ENCODE results near the gene TMEM250.

TMEM250 gene

DNA sequence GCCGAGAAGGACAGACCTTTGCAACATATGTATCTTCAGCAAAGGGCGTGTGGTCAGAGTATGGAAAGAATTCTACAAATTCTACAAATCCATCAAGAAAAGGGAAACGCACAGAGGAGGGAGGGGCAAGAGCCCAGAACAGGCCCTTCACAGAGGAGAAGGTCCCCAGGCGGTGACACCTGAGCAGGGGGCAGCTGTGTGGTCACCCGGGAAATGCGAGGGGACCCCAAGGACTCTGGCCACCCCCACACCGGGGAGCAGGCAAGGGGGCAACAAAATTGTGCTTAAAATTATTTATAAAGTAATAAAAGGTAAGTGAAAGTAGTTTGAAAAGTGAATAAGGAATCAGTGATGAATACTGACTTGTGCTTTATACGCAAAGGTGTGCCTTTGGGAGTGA lies 41.2 kb downstream of the TMEM250 start:
- Histone ChIP-seq H3K4me3 (ENCODE audit: low read depth, low read length, poor library complexity, severe bottlenecking) (no peak overlapping the region), H3K9me3 (ENCODE audit: low read length) (no peaks in the 10 kb centered on the region), H3K9me2 (ENCODE audit: low read depth, low read length) (no peaks in the 10 kb centered on the region), H3K4me1 (ENCODE audit: insufficient read depth, low read length, severe bottlenecking) (no peaks in the 10 kb centered on the region), H2AFZ (ENCODE audit: low read length) (no peak overlapping the region), H3K27ac (ENCODE audit: low read depth, low read length, poor library complexity, severe bottlenecking) (no peak overlapping the region), H3K36me3 (ENCODE audit: insufficient read depth, low read length) (no peaks in the 10 kb centered on the region), H3K4me2 (ENCODE audit: low read length) (no peak overlapping the region), H3K79me2 (ENCODE audit: insufficient read depth, low read length) (no peaks in the 10 kb centered on the region), H3K27me3 (ENCODE audit: insufficient read depth, low read length) (peaks cover 6% of the 10 kb centered on the region; the same call in 1 of the 2 replicates), H3F3A (ENCODE audit: insufficient read depth, low read length) (no peaks in the 10 kb centered on the region), H3K9ac (ENCODE audit: low read length) (no peak overlapping the region), H4K20me1 (ENCODE audit: insufficient read depth, low read length) (no peaks in the 10 kb centered on the region)
- TF ChIP-seq, protein P1, sequence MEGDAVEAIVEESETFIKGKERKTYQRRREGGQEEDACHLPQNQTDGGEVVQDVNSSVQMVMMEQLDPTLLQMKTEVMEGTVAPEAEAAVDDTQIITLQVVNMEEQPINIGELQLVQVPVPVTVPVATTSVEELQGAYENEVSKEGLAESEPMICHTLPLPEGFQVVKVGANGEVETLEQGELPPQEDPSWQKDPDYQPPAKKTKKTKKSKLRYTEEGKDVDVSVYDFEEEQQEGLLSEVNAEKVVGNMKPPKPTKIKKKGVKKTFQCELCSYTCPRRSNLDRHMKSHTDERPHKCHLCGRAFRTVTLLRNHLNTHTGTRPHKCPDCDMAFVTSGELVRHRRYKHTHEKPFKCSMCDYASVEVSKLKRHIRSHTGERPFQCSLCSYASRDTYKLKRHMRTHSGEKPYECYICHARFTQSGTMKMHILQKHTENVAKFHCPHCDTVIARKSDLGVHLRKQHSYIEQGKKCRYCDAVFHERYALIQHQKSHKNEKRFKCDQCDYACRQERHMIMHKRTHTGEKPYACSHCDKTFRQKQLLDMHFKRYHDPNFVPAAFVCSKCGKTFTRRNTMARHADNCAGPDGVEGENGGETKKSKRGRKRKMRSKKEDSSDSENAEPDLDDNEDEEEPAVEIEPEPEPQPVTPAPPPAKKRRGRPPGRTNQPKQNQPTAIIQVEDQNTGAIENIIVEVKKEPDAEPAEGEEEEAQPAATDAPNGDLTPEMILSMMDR (IDR thresholded peaks at IDR 0.05; ENCODE audit: low read length), result no peak
- no peak for TF ChIP-seq EZH2 (IDR thresholded peaks at IDR 0.05; ENCODE audit: borderline replicate concordance, low read length)

DNA sequence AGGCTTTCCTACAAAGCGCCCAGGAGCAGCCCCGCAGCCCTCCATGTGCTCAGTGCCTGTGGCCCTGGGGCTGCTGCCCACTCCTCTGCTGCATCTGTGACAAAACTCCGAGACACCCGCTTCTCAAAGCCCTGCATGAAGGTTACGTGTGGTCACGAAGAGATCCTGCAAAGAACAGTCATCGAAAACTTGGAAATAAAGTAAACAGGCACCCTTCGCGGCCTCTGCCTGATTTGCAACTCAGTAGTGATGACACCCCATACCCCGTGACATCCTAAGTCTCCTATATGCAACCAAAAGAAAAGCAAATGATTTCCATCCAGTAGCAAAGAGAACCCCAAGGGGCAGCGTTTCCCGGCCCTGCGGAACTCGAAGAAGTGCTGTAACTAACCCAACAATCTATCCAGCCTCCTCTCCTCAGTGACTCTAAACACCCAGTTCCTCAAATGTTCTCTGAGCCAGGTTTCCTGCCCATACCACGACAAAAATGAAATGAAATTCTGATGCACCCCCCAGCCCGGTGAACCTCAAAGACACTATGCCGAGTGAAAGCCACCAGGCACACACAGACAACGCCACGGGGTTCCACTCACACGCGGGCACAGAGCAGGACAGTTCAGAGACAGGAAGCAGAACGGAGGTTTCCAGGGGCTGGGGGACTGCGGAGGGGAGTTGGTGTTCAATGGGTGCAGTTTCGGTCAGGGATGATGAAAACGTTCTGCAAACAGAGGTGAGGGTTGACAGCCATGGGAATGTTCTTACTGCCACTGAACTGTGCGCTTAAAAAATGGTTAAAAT lies 42.6 kb downstream of the TMEM250 start:
- Histone ChIP-seq H3K27ac (ENCODE audit: low read depth, low read length, poor library complexity, severe bottlenecking) (no peak overlapping the region), H3K9me2 (ENCODE audit: low read depth, low read length) (no peaks in the 10 kb centered on the region), H2AFZ (ENCODE audit: low read length) (no peak overlapping the region), H3K9ac (ENCODE audit: low read length) (no peak overlapping the region), H3K4me2 (ENCODE audit: low read length) (no peak overlapping the region), H3K4me1 (ENCODE audit: insufficient read depth, low read length, severe bottlenecking) (no peaks in the 10 kb centered on the region), H3K4me3 (ENCODE audit: low read depth, low read length, poor library complexity, severe bottlenecking) (no peak overlapping the region), H3K9me3 (ENCODE audit: low read length) (no peaks in the 10 kb centered on the region), H4K20me1 (ENCODE audit: insufficient read depth, low read length) (no peaks in the 10 kb centered on the region), H3K27me3 (ENCODE audit: insufficient read depth, low read length) (peaks cover 6% of the 10 kb centered on the region; the same call in 1 of the 2 replicates), H3K36me3 (ENCODE audit: insufficient read depth, low read length) (no peaks in the 10 kb centered on the region), H3K79me2 (ENCODE audit: insufficient read depth, low read length) (no peaks in the 10 kb centered on the region), H3F3A (ENCODE audit: insufficient read depth, low read length) (no peaks in the 10 kb centered on the region)
- TF ChIP-seq, protein P1 (IDR thresholded peaks at IDR 0.05; ENCODE audit: low read length), result no peak
- no peak for TF ChIP-seq EZH2 (IDR thresholded peaks at IDR 0.05; ENCODE audit: borderline replicate concordance, low read length)

DNA sequence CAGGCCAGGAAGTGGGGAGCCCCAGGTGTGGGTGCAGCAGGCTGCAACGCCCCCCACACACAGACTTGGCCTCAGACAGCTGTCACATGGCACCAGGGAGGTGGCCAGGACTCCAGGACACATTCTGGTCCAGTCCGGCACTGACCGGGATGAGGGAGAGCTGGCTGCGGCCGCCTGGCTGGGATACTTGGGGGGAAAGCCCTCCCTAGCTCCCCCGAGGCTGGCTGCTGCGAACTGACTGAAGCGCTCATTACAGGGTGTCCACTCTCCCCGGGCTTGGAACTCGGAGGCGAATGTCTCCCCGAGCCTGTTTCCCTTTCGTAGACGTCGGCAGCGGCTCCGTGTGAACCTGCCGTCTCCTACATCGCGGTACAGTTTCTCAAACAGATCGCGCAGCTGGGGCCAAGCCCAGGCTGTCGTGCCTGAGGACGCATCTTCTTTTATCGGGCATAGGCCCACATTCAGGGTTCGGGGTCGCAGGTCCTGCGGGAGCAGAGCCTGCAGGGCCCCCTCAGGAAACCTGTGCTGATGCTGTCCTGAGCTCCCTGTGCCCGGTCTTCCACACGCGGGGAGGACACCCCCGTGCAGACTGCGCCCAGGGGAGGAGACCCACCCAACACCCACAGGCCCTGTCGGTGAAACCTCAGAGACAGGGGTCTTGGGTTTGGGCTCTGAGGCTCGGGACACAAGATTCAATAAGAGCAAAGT lies 43.4 kb downstream of the TMEM250 start:
- no peaks in the 10 kb centered on the region for H3F3A ChIP-seq (ENCODE audit: insufficient read depth, low read length)
- H3K9me2 ChIP-seq (ENCODE audit: low read depth, low read length), result no peaks in the 10 kb centered on the region
- no peaks in the 10 kb centered on the region for H3K4me1 ChIP-seq (ENCODE audit: insufficient read depth, low read length, severe bottlenecking)
- no peaks in the 10 kb centered on the region for H3K36me3 ChIP-seq (ENCODE audit: insufficient read depth, low read length)
- TF ChIP-seq, protein P1 (IDR thresholded peaks at IDR 0.05; ENCODE audit: low read length), result no peak
- no peak for TF ChIP-seq EZH2 (IDR thresholded peaks at IDR 0.05; ENCODE audit: borderline replicate concordance, low read length)
- H2AFZ ChIP-seq (ENCODE audit: low read length), result no peak overlapping the region
- no peak overlapping the region for H3K4me3 ChIP-seq (ENCODE audit: low read depth, low read length, poor library complexity, severe bottlenecking)
- no peak overlapping the region for H3K27ac ChIP-seq (ENCODE audit: low read depth, low read length, poor library complexity, severe bottlenecking)
- no peaks in the 10 kb centered on the region for H3K79me2 ChIP-seq (ENCODE audit: insufficient read depth, low read length)
- H3K27me3 ChIP-seq (ENCODE audit: insufficient read depth, low read length), result no peaks in the 10 kb centered on the region
- no peak overlapping the region for H3K4me2 ChIP-seq (ENCODE audit: low read length)
- no peak overlapping the region for H3K9ac ChIP-seq (ENCODE audit: low read length)
- H3K9me3 ChIP-seq (ENCODE audit: low read length), result no peaks in the 10 kb centered on the region
- H4K20me1 ChIP-seq (ENCODE audit: insufficient read depth, low read length), result no peaks in the 10 kb centered on the region

Data from OCI-LY1 (cell line).